Neural cell (in vitro differentiated cells): Measurements from ENCODE around the gene RAB3B. TPM values are rescaled to one million over a fixed set of nuclear protein-coding genes. Genes with fewer than 3 reads are reported as not detected.

ENCODE experiments used
- H2AFZ ChIP-seq: fragments of 200-600, 300-800 bp; sonication (generic), shearing (Covaris generic); 2 replicates; pipeline ENCODE4 v1.6.0; 2014; ENCODE audit warnings: low read depth, mild to moderate bottlenecking, antibody characterized with exemption, low read length, moderate library complexity
- H3F3A ChIP-seq: fragments of 200-600 bp; shearing (Covaris generic); 2 replicates; pipeline ENCODE4 v1.6.1; 2016; ENCODE audit warnings: mild to moderate bottlenecking, moderate library complexity, mixed read lengths, antibody characterized with exemption, low read length; ENCODE audit not compliant: insufficient read depth, poor library complexity, severe bottlenecking
- H3K27ac ChIP-seq: fragments of 200-600, 300-800 bp; sonication (generic), shearing (Covaris generic); 2 replicates; pipeline ENCODE4 v1.5.1; 2014; ENCODE audit warnings: mild to moderate bottlenecking, low read length, moderate library complexity
- H3K27me3 ChIP-seq: fragments of 300-800, 200-600 bp; sonication (generic), shearing (Covaris generic); 2 replicates; pipeline ENCODE4 v1.6.0; 2014; ENCODE audit warnings: mild to moderate bottlenecking, low read depth, low read length, moderate library complexity; ENCODE audit not compliant: insufficient read depth
- H3K36me3 ChIP-seq: fragments of 300-800, 200-600 bp; sonication (generic), shearing (Covaris generic); 2 replicates; pipeline ENCODE4 v1.5.1; 2014; ENCODE audit warnings: mild to moderate bottlenecking, antibody characterized with exemption, low read length, moderate library complexity; ENCODE audit not compliant: insufficient read depth
- H3K4me2 ChIP-seq: fragments of 300-800, 200-600 bp; sonication (generic), shearing (Covaris generic); 2 replicates; pipeline ENCODE4 v1.6.0; 2014; ENCODE audit warnings: mild to moderate bottlenecking, low read length
- H3K4me3 ChIP-seq: fragments of 300-800, 200-600 bp; sonication (generic), shearing (Covaris generic); 2 replicates; pipeline ENCODE4 v1.5.1; 2014; ENCODE audit warnings: mild to moderate bottlenecking, low read length, moderate library complexity
- H3K79me2 ChIP-seq: fragments of 200-600 bp; shearing (Covaris generic); replicated peaks from 2 replicates; pipeline ENCODE4 v1.6.0; 2014; ENCODE audit warnings: mild to moderate bottlenecking, low read length, moderate library complexity; ENCODE audit not compliant: insufficient read depth
- H3K9ac ChIP-seq: fragments of 300-800, 200-600 bp; sonication (generic), shearing (Covaris generic); 2 replicates; pipeline ENCODE4 v1.6.1; 2016; ENCODE audit warnings: mild to moderate bottlenecking, low read length, mixed read lengths
- H3K9me2 ChIP-seq: fragments of 200-600 bp; shearing (Covaris generic); 2 replicates; pipeline ENCODE4 v1.6.1; 2016; ENCODE audit warnings: mild to moderate bottlenecking, low read length, mixed read lengths; ENCODE audit not compliant: insufficient read depth
- H3K9me3 ChIP-seq: fragments of 200-600, 300-800 bp; sonication (generic), shearing (Covaris generic); 2 replicates; pipeline ENCODE4 v1.6.1; 2016; ENCODE audit warnings: mild to moderate bottlenecking, mixed run types, low read length, moderate library complexity, mixed read lengths
- H4K20me1 ChIP-seq: fragments of 200-600 bp; shearing (Covaris generic); 2 replicates; pipeline ENCODE4 v1.6.1; 2016; ENCODE audit warnings: mild to moderate bottlenecking, mixed run types; ENCODE audit not compliant: insufficient read depth
- CTCF ChIP-seq: fragments of 450-650 bp; IDR thresholded peaks from 2 replicates; pipeline ENCODE4 v1.5.1; 2014; ENCODE audit warnings: antibody characterized with exemption, mild to moderate bottlenecking, moderate library complexity; ENCODE audit not compliant: poor library complexity, severe bottlenecking
- EP300 ChIP-seq: fragments of 450-650 bp; conservative IDR thresholded peaks from 2 replicates; pipeline ENCODE4 v1.6.1; 2014; ENCODE audit warnings: antibody characterized with exemption, mild to moderate bottlenecking, moderate library complexity; ENCODE audit not compliant: poor library complexity, severe bottlenecking
- EZH2 ChIP-seq: fragments of 200-600, 300-800 bp; shearing (Covaris generic), sonication (generic); IDR thresholded peaks from 2 replicates; pipeline ENCODE4 v1.6.1; 2014; ENCODE audit warnings: antibody characterized with exemption, low read length, borderline replicate concordance, mild to moderate bottlenecking; ENCODE audit not compliant: insufficient read depth, poor library complexity, severe bottlenecking
- MXI1 ChIP-seq: fragments of 450-650 bp; conservative IDR thresholded peaks from 2 replicates; pipeline ENCODE4 v1.6.1; 2014; ENCODE audit warnings: antibody characterized with exemption, mild to moderate bottlenecking; ENCODE audit not compliant: poor library complexity, severe bottlenecking
- POLR2AphosphoS5 ChIP-seq: IDR thresholded peaks from 2 replicates; pipeline ENCODE4 v1.6.1; 2012
- RAD21 ChIP-seq: fragments of 450-650 bp; conservative IDR thresholded peaks from 2 replicates; pipeline ENCODE4 v1.6.1; 2014; ENCODE audit warnings: antibody characterized with exemption, mild to moderate bottlenecking, moderate library complexity
- REST ChIP-seq: IDR thresholded peaks from 2 replicates; pipeline ENCODE4 v1.6.1; 2012; ENCODE audit warnings: borderline replicate concordance
- SMC3 ChIP-seq: fragments of 450-650 bp; conservative IDR thresholded peaks from 2 replicates; pipeline ENCODE4 v1.6.1; 2014; ENCODE audit warnings: antibody characterized with exemption, mild to moderate bottlenecking, moderate library complexity; ENCODE audit not compliant: poor library complexity
- TAF1 ChIP-seq: IDR thresholded peaks from 2 replicates; pipeline ENCODE4 v1.6.1; 2012; ENCODE audit warnings: low read depth
- polyA minus RNA-seq: library from RNA; depleted of rRNA, polyadenylated mRNA; stranded (reverse); fragments of >200 nt; gene quantifications from 2 replicates; pipeline ENCODE4 v1.2.3, GENCODE V29; 2014
- polyA plus RNA-seq: library from polyadenylated mRNA; depleted of rRNA; stranded (reverse); fragments of >200 nt; gene quantifications from 2 replicates; pipeline ENCODE4 v1.2.3, GENCODE V29; 2014

RAB3B gene
- polyA plus RNA-seq = 15.0 and 17.8 TPM in 2 replicates
- polyA minus RNA-seq = 28.0 and 38.2 TPM in 2 replicates

- Histone ChIP-seq H3K9me3 (no peaks in the 10 kb centered on the region), H3K27ac (no peak within 1 kb of the TSS), H3F3A (no peaks in the 10 kb centered on the region), H3K79me2 (no peaks in the 10 kb centered on the region), H2AFZ (peak within 1 kb of the TSS; percentile 40), H3K9me2 (no peaks in the 10 kb centered on the region), H3K4me3 (peak within 1 kb of the TSS; percentile 70), H3K9ac (peak within 1 kb of the TSS; percentile 66), H3K27me3 (peaks cover 4% of the 10 kb centered on the region), H3K36me3 (no peaks in the 10 kb centered on the region), H3K4me2 (peak within 1 kb of the TSS; percentile 27), H4K20me1 (no peaks in the 10 kb centered on the region)
- TF ChIP-seq TAF1 = no peak
- TF ChIP-seq POLR2AphosphoS5 = peak; percentile 66
- TF ChIP-seq CTCF = no peak
- peak; percentile 35 for TF ChIP-seq MXI1
- TF ChIP-seq RAD21 = peak; percentile 20
These were observed at the start of gene RAB3B for GRCh38 chr1:51990478-51990965. RAB3B (minus strand) TSS chr1:51990700; CDS start chr1:51977117, 13,583 bp downstream.

- H3K36me3 ChIP-seq = no peaks in the 10 kb centered on the region
- H3F3A ChIP-seq = no peaks in the 10 kb centered on the region
- H3K9ac ChIP-seq = no peak overlapping the region
- TF ChIP-seq MXI1 (no peak), CTCF (no peak), EP300 (no peak), TAF1 (no peak), REST (no peak), RAD21 (no peak), EZH2 (no peak), POLR2AphosphoS5 (no peak), SMC3 (no peak)
- H3K4me3 ChIP-seq = no peak overlapping the region
- H3K4me2 ChIP-seq = no peak overlapping the region
- H3K79me2 ChIP-seq = peaks cover 2% of the 10 kb centered on the region
- no peak overlapping the region for H2AFZ ChIP-seq
- H3K27ac ChIP-seq = no peak overlapping the region
- H3K9me3 ChIP-seq = no peaks in the 10 kb centered on the region
- no peaks in the 10 kb centered on the region for H4K20me1 ChIP-seq
- no peaks in the 10 kb centered on the region for H3K27me3 ChIP-seq
- H3K9me2 ChIP-seq = no peaks in the 10 kb centered on the region
These were observed 47.4 kb upstream of the RAB3B start for GRCh38 chr1:52037909-52038308.
